Measurements from ENCODE around the gene NOXRED1. TPM values are rescaled to one million over a fixed set of nuclear protein-coding genes. Genes with fewer than 3 reads are reported as not detected.

Gene NOXRED1
- total RNA-seq, 2 experiments from 2014 or later: 0.27 to 0.41 TPM

DNA sequence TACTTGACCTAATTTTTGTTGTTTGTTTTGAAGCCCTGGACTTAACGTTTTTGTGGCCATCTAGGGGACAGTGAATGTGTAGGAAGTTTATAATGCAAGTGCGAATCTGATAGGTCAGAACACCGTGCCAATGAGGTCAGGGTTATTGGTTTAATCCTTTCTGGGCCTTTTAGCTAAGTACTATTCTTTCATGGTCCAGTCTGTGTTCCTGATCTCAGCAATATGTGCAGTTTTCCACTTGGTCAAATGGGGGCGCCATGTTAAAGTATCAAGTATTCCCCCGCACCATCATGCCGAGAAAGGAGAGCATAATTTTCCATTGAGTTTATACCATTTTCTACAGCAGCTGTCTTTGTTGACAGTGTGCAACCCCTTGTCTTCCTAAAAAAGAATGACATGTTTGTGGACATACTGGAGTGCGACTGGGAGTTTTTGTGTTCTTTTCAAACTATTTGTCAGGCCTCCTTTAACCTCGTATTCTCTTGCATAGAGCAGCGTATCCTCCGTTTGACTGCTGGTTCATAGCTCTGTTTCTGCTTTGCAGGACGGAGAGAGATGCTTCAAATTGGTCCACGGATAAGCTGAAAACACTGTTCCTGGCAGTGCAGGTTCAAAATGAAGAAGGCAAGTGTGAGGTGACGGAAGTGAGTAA, 35.9 kb upstream of the NOXRED1 start:
- TF ChIP-seq, protein P1, sequence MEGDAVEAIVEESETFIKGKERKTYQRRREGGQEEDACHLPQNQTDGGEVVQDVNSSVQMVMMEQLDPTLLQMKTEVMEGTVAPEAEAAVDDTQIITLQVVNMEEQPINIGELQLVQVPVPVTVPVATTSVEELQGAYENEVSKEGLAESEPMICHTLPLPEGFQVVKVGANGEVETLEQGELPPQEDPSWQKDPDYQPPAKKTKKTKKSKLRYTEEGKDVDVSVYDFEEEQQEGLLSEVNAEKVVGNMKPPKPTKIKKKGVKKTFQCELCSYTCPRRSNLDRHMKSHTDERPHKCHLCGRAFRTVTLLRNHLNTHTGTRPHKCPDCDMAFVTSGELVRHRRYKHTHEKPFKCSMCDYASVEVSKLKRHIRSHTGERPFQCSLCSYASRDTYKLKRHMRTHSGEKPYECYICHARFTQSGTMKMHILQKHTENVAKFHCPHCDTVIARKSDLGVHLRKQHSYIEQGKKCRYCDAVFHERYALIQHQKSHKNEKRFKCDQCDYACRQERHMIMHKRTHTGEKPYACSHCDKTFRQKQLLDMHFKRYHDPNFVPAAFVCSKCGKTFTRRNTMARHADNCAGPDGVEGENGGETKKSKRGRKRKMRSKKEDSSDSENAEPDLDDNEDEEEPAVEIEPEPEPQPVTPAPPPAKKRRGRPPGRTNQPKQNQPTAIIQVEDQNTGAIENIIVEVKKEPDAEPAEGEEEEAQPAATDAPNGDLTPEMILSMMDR (IDR thresholded peaks at IDR 0.05): peak; percentile 76
- Mint-ChIP-seq H3K36me3 (ENCODE audit: low read depth) (peaks cover 44% of the 10 kb centered on the region), H3K4me1 (ENCODE audit: low read depth) (peaks cover 37% of the 10 kb centered on the region), H3K27me3 (no peaks in the 10 kb centered on the region), H3K9me3 (no peaks in the 10 kb centered on the region), H3K27ac (peak overlapping the region; percentile 100), H3K4me3 (peak overlapping the region; percentile 99)
- intact Hi-C loops (cut with micrococcal nuclease): loop anchor here (5.0 kb wide), 3 partner anchors 137 to 248 kb away; partner anchors contain the start of genes ALKBH1, GSTZ1, POMT2 and SLIRP
- ATAC-seq (no peak), DNase-seq (peak; percentile 91)
- ChIA-PET CTCF (interaction anchor here (0.6 to 2.4 kb wide), 30 partner anchors 8 to 345 kb away, joined by 3 to 27 read pairs (median 4); partner anchors contain the start of genes GSTZ1, POMT2, SAMD15 and TMED8), POLR2A (interaction anchor here (0.6 to 2.1 kb wide), 10 partner anchors 9 to 693 kb away, joined by 3 to 8 read pairs (median 4); partner anchors contain the start of genes ALKBH1, SAMD15, SLIRP and TMED8)

DNA sequence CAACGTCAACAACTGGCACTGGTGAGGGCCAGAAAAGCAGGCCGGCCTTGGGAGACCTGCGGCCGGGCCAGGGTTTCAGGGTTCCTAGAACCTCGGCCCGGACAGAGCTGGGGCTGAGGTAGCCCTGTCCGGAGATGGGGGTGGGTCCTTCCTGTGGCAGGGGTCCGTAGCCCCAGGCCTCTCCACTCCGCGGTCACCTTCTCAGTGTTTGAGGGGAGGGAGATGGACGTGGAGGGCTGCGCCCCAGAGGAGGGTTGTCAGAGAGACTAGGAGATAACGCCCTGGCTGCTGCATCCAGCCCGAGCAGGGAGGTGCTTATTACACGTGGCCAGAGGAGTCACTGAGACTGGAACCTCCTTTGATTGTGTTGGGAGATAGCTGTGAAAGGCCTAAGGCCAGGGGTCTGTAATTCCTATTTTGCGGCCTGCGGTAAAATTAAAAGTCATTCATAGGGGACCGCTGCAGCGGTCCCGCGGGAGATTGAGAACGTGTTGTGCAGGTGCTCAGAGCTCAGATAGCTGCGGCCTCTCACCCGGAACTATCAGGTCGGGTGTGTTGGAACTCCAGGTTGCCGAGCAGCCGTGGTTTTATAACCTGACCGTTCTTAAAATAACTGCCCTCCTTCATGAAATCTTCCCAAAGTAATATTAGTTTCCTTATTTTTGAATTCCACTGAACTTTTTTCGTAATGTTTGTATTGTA, 35.1 kb upstream of the NOXRED1 start:
- Mint-ChIP-seq H3K4me3 (peak overlapping the region; percentile 99), H3K27me3 (no peaks in the 10 kb centered on the region), H3K27ac (peak overlapping the region; percentile 100), H3K4me1 (ENCODE audit: low read depth) (peaks cover 39% of the 10 kb centered on the region), H3K9me3 (no peaks in the 10 kb centered on the region), H3K36me3 (ENCODE audit: low read depth) (peaks cover 39% of the 10 kb centered on the region)
- POLR2A ChIA-PET: interaction anchor here (0.6 to 2.1 kb wide), 12 partner anchors 9 to 692 kb away, joined by 3 to 8 read pairs (median 4); partner anchors contain the start of genes ALKBH1, SAMD15, SLIRP and SNW1
- intact Hi-C loops (cut with micrococcal nuclease): loop anchor here (5.0 kb wide), 3 partner anchors 136 to 249 kb away; partner anchors contain the start of genes ALKBH1, GSTZ1, POMT2 and SLIRP
- DNase-seq (peak; percentile 59), ATAC-seq (peak; percentile 12)
- TF ChIP-seq, protein P1 (IDR thresholded peaks at IDR 0.05): no peak
- CTCF ChIA-PET: interaction anchor here (0.7 to 2.4 kb wide), 21 partner anchors 10 to 300 kb away, joined by 3 to 27 read pairs (median 5); partner anchors contain the start of genes GSTZ1, POMT2, SAMD15 and TMED8

DNA sequence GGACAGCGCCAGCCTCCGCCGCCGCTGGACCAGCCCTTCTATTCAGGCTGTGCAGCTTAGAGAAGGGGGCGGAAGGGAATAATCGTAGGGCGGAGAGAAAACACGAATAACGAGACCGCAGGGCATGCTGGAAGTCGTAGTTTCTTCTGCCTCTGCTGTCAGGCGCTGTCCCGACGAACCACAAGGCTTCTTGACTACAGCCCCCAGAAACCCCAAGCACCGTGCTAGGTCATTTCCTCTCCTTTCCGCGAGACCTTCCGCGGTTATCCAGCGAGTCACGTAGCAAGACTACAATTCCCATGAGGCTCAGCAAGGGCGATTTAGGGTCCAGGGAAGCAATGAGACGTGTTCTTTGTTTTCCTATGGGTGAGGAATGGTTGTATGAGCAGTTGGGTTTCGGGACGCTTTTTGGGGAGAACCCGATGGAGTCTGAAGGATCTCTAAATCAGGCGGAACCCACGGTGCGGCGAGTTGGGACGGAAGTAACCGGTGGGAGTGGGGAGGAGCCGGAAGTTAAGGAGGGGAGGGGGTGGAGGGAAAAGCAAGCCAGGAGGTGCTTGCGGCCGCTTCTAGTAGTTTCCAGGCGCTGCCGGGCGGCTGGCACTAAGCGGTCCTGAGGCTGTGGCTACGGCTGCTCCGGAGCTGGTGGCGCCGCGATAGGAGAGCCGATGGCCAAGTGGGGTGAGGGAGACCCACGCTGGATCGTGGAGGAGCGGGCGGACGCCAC, 34.4 kb upstream of the NOXRED1 start, which contains the start of the genes AHSA1 and VIPAS39:
AHSA1 (plus strand) TSS at position 572 of the 727 bp plus-strand sequence; CDS start at position 669, 97 bp downstream.
VIPAS39 (minus strand) TSS at position 80 of the 727 bp plus-strand sequence. CDS start 3,499 bp downstream, outside the sequence.
- Mint-ChIP-seq H3K27ac (peak within 1 kb of the TSS; percentile 100), H3K36me3 (ENCODE audit: low read depth) (peaks cover 39% of the 10 kb centered on the region), H3K4me1 (ENCODE audit: low read depth) (peaks cover 39% of the 10 kb centered on the region), H3K4me3 (peak within 1 kb of the TSS; percentile 99), H3K27me3 (no peaks in the 10 kb centered on the region), H3K9me3 (no peaks in the 10 kb centered on the region)
- ATAC-seq (peak; percentile 96), DNase-seq (peak; percentile 98)
- CTCF ChIA-PET: interaction anchor here (0.8 to 2.4 kb wide), 4 partner anchors 15 to 150 kb away, joined by 3 to 10 read pairs (median 7); partner anchors contain the start of genes GSTZ1 and POMT2
- TF ChIP-seq, protein P1 (IDR thresholded peaks at IDR 0.05): no peak
- intact Hi-C loops (cut with micrococcal nuclease): loop anchor here (2.0 to 5.0 kb wide), 4 partner anchors 81 to 250 kb away; partner anchors contain the start of genes ALKBH1, GSTZ1, POMT2 and SAMD15
- POLR2A ChIA-PET: interaction anchor here (0.6 to 2.1 kb wide), 9 partner anchors 16 to 341 kb away, joined by 3 to 8 read pairs (median 3); partner anchors contain the start of genes ALKBH1, SAMD15, SLIRP and SNW1

DNA sequence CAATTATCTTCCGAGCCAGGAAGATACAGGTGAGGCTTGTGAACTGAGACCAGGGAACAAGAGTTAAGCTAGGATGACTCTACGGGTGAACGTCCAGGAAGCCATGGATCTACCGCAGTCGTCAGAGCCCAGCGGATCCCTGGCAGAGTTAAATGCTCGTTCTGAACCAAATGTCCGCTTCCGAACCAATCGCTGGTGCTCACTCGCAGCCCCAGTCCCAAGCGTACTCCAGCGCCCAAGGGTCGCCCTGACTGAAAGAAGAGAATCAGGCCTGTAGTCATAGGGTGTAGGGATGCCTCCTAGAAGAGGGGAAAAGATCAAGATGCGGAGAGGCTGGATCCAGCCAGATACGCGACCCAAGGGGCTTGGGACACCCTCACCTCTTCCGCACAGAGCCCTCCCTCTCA, 33.8 kb upstream of the NOXRED1 start:
- peaks cover 39% of the 10 kb centered on the region for H3K4me1 Mint-ChIP-seq (ENCODE audit: low read depth)
- ChIA-PET CTCF (interaction anchor here (0.8 kb wide), 1 partner anchor 15 kb away, joined by 3 read pairs; no protein-coding TSS in a partner anchor), POLR2A (interaction anchor here (0.6 kb wide), 2 partner anchors 17 to 341 kb away, joined by 3 read pairs; no protein-coding TSS in a partner anchor)
- ATAC-seq (no peak), DNase-seq (no peak)
- intact Hi-C loops (cut with micrococcal nuclease): loop anchor here (2.0 to 5.0 kb wide), 4 partner anchors 80 to 250 kb away; partner anchors contain the start of genes ALKBH1, GSTZ1, POMT2 and SAMD15
- H3K27me3 Mint-ChIP-seq: no peaks in the 10 kb centered on the region
- peak overlapping the region; percentile 99 for H3K4me3 Mint-ChIP-seq
- H3K9me3 Mint-ChIP-seq: no peaks in the 10 kb centered on the region
- H3K36me3 Mint-ChIP-seq (ENCODE audit: low read depth): peaks cover 34% of the 10 kb centered on the region
- TF ChIP-seq, protein P1 (IDR thresholded peaks at IDR 0.05): no peak
- peak overlapping the region; percentile 100 for H3K27ac Mint-ChIP-seq
